ENCODE measurements around the gene CABLES2.

Gene CABLES2

DNA sequence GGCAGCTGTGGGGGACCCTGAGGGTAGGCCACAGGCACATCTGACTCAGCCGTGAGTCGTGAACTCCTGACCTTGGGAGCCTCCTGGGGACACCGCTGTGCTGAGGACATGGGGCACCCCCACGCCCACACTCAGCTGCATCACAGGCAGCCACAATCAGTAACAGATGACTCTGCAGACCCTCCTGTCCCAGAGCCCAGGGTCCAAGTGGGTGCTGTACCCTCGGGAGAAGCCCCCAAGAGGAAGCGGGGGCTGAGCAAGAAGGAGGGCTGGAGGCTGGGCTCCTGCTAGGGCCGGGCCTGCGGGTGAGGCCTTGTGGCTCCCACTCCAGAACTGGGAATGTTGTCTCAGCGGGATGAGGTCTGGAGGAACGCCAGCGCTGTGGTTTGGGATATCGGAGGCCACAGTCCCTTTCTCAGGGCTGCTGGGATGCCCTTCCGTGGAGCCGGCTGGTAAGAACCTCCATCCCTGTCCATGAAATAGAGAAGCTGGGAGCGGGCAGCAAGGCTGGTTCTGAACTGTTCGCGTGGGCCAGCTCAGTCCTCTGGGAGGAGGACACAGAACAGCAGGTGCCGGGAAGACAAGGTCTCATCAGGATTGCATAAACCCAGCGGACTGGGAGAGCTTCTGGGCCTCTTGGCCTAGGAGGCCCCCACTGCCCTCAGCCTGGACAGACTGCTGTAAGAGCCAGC lies 36.8 kb downstream of the CABLES2 start:
- no peak for DNase-seq

DNA sequence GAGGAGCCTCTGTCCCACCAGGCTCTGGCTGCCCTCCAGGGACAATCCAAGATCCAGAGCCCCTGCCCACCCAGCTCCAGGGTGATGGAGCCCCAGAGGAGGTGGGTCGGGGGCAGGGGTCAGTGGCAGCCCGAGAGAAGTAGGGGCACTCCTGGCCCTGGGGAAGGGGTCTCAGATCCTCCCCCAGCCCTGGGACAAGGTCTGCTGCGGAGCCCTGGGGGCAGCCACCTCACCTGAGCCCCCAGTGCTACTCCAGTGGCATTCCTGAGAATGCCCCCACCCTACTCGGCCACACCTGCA lies 37.3 kb downstream of the CABLES2 start:
- no peak for DNase-seq

DNA sequence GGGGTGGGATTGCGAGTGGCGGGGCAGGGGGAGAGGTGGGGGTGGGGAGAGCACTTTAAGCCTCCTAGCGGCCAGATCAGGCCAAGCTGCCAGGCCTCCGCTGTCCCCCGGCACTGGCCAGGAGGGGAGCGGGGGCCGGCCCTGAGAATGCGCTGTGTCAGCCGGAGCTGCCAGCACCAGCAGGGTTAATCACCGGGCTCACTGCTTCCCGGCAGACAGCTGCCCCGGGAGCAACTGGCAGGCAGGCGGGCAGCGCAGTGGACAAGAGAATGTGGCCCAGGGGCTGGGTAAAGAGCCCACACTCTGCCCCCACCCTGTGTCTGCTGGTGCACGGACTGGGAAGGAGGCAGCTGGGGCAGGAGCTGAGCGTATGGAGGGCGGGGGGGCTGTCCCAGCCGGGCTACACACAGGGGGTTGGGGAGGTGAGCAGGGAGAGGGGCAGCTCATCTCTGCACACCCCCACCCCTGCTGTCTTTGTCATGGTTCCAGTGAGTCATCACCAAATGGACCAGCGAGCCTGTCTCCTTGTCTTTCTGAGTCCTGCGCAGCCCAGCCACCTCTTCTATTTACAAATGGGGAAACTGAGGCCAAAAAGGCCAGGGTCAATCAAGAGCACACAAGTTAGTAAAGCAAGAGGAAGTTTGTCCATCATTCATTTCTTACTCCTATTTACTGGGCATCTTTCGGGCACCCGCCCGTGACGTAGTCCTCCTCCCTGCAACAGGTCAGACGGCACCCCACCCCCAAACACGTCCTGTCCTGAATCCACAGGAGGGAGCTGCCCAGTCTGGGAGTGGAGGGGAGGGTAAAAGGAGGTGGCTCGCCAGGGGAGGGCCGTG lies 37.9 kb downstream of the CABLES2 start:
- DNase-seq, result no peak

DNA sequence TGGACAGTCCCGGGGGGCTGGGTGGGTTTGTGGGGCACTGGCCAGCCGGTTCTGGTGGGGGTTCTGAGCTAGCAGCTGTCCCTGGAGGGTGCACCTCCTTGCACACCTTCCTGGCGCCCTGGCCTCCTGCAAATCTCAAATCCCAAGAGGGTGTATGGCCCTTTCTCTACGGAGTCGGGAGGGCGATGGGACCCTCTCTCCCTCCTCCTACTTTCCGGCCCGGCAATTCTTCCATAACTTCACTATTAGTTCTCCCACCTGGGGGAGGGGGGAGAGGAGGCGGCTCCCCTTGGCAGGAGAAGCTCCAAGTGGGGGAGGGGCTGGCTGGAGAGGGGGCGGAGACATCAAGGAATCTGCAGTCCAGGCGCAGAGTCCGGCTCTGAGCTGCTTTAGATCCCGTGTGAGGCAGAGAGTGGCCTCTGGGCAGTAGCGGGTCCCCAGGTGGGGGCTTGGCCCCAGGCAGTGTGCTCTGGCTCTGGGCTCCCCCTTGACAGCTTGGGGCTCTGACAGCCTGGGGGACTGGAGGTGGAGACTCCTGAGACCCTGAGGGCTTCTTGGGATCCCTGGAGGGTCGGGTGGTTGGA lies 38.6 kb downstream of the CABLES2 start:
- no peak for DNase-seq

DNA sequence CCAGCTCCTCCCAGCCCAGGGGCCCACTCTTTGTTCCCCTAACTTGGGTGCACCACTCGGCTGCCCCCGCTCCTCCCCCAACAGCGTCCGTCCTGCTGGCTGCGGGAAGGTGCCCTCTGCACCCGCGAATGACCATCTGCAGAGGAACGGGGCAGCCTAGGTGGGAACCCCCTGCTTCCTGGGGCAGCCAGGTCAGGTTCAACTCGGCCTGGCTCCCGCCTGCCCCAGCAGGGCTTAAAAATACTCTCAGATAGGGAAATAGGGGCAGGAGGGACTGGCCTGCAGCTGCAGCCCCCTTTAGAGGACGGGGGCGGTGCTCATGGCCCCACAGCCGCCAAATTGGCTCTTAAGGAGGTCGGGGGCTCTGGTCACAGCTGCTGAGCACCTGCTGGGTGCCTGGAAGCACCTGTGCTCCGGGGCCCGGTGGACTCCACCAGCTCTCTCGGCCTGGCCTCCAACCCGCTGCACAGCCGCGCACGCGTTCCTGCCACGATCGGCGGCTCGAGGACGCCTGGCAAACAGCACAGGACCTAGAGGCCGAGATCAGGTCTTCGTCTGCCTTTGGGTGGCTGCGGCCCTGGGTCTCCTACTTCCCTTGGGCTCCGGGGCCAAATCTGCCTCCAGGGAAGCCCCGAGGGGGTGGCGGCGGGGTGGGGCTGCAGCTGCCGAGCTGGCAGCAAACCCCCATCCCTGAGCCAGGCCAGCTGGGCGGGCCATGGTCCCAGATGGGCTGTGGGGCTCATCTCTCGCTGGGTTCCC lies 39.3 kb downstream of the CABLES2 start:
- no peak for DNase-seq

DNA sequence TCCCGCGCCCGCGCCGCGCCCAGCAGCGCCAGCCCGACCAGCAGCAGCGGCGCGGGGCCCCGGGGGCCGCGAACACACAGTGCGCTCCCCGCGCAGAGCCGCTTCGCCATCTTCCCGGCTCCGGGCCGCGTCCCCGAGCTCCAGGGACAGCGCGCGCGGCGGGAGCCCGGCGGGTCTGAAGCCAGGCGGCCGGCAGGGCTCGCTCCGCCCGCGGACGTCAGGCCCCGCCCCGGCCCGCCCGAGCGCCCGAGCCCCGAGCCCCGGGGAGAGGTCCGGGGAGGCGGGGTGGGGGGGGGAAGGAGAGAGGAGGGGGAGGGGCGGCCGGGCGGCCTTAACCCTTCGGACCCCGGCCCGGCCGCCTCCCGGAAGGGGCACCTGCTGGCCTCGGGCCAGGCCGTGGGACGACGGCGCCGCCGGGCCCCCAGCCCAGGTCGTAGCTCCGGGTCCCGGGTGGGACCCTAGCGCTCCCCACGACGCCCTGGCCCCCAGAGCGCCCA lies 39.9 kb downstream of the CABLES2 start, which contains the start of gene LAMA5:
LAMA5 (minus strand) TSS at position 177 of the 497 bp plus-strand sequence; CDS start at position 110, 67 bp downstream.
- DNase-seq, result no peak

DNA sequence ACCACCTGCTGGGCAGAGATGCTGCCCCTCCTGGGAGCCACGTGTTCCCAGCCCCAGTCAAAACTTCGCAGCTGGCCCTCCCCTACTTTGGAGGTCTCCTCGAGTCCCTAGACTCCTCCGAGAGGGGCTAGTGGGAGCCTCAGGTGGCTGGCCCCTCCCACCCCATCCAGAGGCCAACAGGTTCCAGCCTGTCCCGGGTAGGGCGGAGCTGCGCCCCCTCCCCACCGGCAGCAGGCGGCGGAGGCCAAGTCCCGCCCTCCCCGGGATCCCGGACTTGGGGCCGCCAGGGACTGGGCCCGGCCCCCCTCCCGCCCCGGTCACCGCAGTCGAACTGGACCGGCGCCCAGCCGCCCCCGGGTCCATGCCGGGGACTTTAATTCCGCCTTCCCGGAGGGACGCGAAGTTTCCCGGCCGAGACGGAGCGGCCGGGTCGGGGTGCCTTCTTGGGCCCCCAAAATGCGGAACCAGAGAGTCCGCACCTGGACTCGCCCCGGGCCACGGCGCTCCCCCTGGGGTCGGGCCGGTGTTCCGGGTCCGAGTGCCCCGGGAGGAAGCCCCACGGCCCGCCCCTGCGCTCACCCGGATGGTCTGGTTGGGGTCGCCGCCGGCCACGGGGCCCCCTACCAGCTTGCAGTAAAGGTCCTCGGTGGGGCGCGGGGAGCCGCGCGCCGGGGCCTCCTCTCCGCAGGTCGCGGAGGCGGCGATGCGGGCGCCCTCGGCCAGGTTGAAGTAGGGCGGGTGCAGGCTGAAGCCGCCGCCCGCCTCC lies 40.5 kb downstream of the CABLES2 start:
- DNase-seq, result no peak

DNA sequence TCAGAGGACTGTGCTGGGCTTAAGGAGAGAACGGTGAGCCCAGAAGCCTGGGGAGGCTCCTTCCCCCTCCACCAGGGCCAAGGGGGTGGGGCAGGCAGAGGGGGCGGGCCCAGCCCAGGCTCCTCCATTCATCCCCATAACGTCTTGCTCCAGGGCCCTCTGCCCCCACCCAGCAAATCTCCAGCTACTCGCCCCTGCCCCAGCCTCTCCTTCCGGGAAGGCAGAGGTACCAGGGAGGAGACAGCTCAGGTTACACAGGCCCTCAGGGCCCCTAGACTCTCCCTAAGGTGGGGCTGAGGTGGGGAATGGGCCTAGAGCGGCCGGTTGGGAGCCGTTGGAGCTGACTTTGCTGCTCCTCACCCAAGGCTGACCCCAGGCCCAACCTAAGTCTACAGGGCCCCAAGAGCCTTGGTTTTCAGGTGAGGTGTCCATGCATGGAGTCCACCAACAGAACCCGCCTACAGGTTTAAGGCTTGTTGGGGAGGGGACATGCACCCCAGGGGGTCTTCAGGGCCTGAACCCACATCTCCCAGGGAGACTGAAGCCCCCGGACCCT lies 41.2 kb downstream of the CABLES2 start:
- no peak for DNase-seq

DNA sequence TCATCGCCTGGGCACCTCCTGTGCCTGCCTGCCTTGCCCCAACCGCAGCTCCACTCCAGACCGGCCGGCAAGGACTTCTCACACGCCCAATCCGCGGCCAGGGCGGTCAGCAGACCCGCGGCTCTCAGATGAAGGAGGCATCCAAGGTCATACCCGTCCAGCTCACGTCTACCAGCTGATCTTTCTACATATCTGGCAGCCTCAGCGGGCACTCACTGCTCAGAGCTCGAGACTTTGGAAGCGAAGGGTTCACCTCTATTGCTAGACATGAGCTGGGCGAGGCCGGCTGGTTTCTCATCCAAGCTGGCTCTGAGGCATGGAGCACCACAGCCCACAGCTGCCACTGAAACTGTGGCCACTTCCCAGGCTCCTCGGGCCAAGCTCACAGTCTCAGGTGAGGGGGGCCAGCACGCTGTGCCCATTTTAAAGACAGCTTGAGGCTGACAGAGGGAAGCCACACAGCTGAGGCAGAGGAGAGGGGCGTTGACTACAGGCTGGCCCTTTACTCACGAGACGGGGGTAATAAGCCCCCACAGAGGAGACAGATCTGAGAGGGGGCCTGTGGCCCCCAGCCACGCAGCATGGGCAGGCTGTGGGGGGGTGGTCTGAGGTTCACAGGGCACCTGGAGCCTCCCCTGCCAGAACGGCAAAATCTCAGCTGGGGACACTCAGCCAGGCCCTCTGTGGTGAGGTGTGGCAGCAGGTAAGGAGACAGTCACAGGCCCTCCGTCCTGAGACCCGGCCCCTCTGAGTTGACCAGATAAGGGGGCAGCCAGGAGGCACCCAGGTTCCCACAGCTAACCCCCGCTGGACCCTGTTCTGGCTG lies 42.0 kb downstream of the CABLES2 start:
- no peak for DNase-seq

DNA sequence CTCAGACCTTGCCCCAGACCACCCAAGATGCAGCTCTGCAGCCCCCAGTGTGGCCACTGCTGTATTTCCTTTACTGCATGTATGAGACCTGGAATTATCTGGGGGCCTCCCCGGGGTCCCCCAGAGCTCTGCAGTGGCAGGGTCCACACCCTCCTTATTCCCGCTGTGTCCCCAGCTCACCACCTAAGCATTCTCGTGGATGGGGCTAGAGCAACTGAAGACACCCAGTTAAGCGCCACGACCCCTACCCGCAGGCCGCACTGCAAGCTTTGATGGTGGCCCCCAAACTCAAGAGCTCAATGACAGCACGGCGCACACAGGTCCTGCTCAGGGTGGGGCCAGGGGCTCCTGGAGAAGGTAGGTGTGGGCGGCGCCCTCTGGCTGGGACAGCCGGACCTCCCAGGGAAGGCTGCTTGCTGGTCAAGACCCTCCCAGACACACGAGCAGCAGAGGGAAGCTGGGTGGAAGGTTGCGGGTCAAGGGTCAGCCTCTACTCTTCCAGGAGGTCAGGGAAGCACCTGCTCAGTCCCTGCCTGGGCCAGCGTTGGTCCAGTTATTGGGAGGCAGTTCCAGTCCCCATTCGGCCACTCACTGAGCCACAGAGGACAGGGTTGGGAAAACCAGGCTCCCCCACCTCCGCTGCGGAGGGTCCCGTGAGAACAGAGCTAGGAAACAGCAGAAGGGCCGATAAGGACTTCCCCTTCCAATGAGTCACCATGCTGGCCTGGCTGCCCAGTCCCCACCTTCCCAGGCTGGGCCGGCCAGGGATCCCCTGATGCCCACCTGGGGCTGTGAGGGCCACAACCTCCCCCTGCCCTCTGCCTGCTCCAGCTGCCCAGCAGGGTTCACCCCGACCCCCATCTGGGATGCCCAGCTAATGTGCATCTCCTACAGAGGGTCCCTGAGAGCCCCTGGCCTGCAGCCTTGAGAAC lies 42.9 kb downstream of the CABLES2 start:
- no peak for DNase-seq

DNA sequence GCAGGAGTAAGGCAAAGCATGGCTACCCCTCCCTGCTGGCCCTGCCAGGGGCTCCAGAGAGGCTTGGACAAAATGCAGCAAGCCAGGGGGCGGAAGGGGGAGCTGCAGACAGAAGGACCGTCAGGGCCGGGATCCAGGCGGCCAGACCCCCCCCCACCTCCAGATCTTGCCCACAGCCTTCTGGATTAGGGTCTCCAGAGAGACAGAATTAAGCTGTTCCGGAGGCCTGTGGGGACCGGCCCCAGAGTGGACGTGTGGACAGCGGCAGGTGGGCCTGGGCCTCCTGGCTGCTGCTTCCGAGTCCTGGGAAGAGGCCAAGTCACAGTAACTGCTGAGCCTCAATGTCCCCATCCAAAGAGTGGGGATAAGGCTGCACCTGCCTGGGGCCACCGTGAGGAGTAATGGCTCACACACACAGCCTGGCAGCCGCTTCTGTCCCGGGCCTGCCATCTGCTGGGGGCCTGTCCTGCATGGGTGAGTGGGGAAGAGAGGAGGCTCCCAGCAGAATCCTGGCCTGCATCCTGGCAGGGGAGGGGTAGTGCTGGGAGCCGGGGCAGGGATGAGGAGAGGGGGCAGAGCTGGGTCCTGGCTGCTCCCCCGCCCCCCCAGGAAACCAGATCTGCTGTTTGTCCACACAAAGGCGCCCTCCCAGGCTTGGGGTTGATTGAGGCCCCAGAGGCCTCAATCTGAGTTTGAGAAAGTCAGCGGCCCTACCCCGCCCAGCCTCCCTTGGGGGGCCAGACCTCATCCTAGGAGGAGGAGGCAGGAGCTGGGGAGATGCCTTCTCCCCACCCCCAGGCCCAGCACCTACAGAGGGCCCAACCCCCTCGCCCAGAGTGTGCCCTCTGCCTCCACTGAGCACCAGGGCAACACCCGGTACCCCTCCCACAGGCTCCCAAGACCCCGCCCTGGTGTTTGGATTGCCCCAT lies 43.8 kb downstream of the CABLES2 start:
- DNase-seq, result no peak

DNA sequence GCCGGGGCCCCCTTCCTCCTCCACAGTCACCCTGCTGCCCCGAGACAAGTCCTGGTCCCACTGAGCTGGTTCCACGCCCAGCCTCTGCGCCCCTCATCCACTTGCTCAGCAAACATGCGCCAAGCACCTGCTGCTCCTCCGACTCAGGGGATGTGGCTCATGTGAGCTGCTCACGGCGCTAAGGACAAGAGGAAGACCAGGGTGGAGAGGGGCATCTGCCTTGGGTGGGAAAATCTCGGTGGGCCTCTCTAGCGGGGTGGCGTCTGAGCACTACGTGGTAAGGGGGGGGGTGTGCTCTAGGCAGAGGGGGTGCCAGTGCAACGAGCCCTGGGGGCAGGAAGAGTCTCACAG lies 44.5 kb downstream of the CABLES2 start:
- DNase-seq, result no peak

DNA sequence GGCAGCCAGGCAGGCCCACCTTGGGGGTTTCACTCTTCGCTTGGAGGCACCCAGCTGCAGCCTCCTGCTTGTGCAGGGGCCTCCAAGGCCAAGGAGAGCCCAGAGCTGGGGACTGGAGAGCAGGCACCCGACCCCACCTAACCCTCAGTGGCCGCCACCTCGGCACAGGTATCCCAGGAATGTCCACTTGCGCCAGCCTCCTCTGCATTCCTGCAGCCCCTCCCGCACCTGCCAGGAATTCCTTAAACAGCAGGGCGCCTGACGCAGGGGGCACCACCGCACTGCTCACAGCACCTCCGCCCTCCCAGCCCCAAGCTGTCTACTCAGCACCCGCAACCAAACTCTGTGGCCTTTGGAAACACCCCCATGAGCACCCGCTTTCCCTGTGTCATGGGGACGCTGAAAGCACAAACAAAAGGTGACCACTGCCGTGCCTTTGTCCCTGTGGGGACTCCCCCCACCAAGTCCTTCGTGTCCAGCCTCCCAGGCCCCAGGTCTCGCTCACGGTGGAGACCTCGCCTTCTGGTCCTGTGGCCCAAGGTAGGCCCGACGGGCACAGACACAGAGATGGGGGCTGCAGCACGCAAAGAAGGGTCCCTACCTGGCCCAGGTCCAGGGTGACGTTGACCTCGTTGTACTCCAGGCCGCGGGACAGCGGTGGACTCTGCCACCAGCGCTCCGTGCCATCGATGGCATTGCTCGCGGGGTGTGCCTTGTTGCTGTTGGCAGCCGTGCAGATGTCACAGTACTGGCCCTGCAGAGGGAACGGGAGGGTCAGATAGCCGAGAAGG lies 45.1 kb downstream of the CABLES2 start:
- DNase-seq, result no peak

DNA sequence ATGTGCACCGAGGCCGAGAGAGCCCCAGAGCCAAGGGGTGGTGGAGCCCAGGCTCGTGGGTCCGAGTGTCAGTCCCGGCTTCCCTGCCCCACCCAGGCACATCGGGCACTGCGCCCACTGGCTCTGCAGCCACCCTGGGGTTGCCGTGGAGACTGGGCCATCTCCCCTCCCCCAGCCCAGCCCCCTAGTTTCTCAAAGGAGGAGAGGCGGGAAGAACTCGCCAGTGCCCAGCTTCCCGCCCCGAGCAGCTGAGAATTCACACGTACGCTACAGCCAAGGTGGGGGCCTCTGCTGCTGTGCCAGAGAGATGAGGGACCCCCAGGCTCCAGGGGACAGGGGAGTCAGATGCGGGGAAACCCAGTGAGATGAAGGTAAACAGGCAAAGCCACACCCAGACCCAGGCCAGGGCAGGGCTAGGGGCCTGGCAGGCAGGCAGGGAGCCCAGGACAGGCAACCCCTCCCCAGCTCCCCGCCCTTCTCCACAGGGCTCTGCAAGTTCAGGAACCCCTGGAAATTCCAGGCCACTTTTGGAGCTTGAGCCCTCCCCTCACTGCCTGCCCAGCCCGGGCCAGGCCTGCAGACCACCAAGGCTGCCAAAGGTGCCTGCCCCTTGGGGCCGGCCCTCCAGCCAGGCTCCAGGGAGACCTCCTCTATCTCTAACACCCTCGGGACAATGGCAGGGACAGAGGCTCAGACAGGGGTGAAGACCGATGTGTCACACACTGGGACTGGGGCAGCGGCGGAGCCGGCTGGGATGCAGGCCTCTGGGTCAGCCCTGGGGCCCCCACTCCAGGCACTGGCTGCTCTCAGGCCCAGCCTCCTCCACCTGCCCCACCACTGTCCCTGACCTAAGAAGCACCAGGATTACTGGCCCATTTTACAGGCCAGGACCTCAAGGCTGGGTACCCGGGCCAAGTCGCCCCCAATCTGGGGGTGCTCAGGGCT lies 46.0 kb downstream of the CABLES2 start:
- no peak for DNase-seq

DNA sequence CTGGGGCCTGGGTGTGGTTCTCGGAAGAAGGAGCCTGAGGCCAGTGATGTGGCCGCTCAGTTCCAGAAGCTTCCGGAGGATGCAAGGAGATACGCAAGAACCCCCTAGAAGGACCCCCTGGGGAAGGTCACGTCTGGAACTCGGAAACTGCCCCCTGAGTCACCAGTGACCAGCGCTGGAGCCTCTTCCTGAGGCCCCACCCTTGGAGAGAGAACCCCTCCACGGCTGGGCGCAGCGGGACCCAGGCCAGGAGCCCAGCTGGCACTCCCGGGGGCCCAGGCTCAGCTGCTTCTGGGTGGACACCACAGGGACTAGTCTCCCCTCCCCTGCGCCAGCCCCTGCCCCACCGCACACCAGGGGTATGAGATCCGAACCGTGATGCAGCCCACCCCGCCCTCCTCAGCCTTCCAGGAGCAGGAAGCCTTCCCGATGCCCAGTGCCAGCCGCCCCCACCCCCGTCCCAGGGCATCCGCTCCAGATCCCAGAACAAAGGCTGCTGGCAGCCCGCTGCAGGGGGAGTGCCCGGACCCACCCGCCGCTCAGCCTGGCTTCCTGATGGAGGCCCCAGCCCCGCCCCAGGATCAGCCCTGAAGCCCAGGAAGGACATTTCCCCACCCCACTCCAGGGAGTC lies 47.5 kb downstream of the CABLES2 start:
- no peak for DNase-seq

DNA sequence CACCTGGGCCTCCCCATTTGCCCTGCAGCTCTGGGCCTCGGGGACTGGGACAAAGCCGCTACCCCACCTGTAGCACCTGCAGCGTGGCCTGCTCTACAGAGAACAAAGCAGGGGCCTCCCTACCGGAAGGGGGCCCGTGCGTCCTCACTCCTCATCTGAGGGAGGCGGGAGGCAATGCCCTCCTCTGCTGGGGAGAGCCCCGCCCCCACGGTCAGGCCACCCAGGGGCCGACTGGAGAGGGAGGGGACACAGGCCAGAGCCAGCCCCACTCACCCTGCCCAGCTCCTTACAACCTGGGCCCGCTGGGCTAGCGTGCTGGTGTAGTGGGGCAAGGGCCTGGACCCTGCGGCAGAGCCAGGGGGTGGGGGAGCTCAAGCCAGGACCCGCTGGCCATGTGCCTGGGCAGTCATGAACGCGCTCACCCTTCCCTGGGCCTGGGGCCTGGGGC lies 48.0 kb downstream of the CABLES2 start:
- no peak for DNase-seq
